GM21423 (cell line): ENCODE data around the gene RAD51.

Source experiments
- ATAC-seq: cut with Tn5 transposase; IDR thresholded peaks from one replicate; pipeline ENCODE4 v1.9.1; 2021; ENCODE audit warnings: mild to moderate bottlenecking, moderate library complexity; ENCODE audit not compliant: unreplicated experiment

Gene RAD51

GRCh38 chr15:40756938-40757337, 62.0 kb downstream of the RAD51 start:
- ATAC-seq = no peak

- ATAC-seq = no peak
These were observed 65.0 kb downstream of the RAD51 start for GRCh38 chr15:40759961-40760360.

GRCh38 chr15:40762919-40763800, 68.2 kb downstream of the RAD51 start:
- ATAC-seq = no peak

GRCh38 chr15:40763801-40764628, 69.0 kb downstream of the RAD51 start, which contains the start of gene GCHFR:
Gene GCHFR, plus strand, starts transcription at chr15:40764068. Its CDS starts 113 bp downstream, at chr15:40764181.
- ATAC-seq = no peak

GRCh38 chr15:40764629-40765103, 69.7 kb downstream of the RAD51 start:
- ATAC-seq = no peak

GRCh38 chr15:40766194-40766815, 71.3 kb downstream of the RAD51 start:
- no peak for ATAC-seq

GRCh38 chr15:40766906-40767837, 72.2 kb downstream of the RAD51 start:
- no peak for ATAC-seq

GRCh38 chr15:40767838-40768500, 73.0 kb downstream of the RAD51 start:
- ATAC-seq = no peak

GRCh38 chr15:40768521-40769273, 73.7 kb downstream of the RAD51 start:
- no peak for ATAC-seq

- ATAC-seq = peak; percentile 38
These were observed 74.5 kb downstream of the RAD51 start, which contains the start of gene C15orf62 for GRCh38 chr15:40769274-40770146. Gene C15orf62, plus strand, starts transcription at chr15:40769980. Its CDS starts 516 bp downstream, at chr15:40770496.

- ATAC-seq = no peak
These were observed 75.3 kb downstream of the RAD51 start for GRCh38 chr15:40770147-40770721.

GRCh38 chr15:40771242-40771641, 76.3 kb downstream of the RAD51 start:
- no peak for ATAC-seq

GRCh38 chr15:40772014-40772413, 77.0 kb downstream of the RAD51 start:
- ATAC-seq = no peak

- no peak for ATAC-seq
These were observed 78.5 kb downstream of the RAD51 start for GRCh38 chr15:40773496-40773895.

- ATAC-seq = no peak
These were observed 78.9 kb downstream of the RAD51 start for GRCh38 chr15:40773902-40774301.

- ATAC-seq = no peak
These were observed 80.0 kb downstream of the RAD51 start for GRCh38 chr15:40775007-40775406.
